HG03095 (cell line): ENCODE results near the gene ZFAND3.
"Not testable (repeated sequence)": the region's sequence is repeated elsewhere in the genome, so short reads cannot be mapped to it uniquely, and the experiment has no call there.

Experiments used
- ATAC-seq: cut with Tn5 transposase; IDR thresholded peaks from one replicate; pipeline ENCODE4 v1.9.1; 2021; ENCODE audit warnings: moderate library complexity; ENCODE audit not compliant: unreplicated experiment

Gene ZFAND3

DNA sequence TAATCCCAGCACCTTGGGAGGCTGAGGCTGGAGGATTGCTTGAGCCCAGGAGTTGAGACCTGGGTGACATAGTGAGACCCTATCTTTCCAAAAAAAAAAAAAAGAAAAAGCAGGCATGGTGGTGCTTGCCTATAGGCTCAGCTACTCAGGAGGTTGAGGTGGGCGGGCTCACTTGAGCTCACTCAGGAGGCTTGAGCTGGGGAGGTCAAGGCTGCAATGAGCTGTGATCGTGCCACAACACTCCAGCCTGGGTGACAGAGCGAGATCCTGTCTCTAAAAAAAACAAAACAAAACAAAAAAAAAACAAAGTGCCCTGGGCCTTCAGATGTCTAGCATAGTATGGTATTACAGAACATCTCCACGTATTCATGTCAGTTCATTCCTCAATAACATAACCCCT is 42.9 kb downstream of the ZFAND3 start:
- no peak for ATAC-seq

DNA sequence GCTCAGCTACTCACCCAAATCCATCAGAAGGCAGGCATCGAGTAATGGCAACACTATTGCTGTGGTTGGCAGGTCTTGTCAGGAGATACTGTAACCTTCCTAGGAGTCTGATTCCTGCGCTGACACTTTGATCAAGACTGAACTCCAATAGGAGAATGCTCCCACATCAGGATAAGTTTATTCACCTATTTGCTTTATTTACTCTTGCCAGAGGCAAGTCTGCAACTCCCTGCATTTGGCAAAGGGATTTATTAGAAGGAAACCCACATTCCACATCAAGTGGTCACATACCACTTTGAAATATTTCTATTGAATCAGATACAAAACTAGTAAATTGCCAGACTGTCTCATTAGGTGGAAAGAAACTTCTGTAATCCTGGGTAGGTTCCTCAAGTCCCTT is 43.5 kb downstream of the ZFAND3 start:
- no peak for ATAC-seq

DNA sequence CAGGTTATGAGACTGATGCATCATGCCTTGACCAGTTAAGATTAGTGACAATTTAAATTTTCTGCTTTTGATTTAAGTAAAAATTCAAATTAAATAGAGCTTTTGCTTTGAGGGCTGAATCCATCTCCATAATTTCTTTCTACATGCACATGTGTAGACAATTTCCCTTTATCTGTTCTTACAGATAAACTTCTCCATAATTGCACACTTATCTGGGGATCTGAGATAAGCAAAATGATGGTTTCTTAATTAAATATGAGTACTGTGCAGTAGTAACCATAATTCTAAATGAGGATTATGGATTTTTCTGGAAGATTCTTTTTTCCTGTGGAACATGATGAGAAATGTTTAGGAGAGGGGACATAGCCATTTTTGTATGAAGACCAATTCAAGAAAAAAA is 44.7 kb downstream of the ZFAND3 start:
- ATAC-seq = no peak

DNA sequence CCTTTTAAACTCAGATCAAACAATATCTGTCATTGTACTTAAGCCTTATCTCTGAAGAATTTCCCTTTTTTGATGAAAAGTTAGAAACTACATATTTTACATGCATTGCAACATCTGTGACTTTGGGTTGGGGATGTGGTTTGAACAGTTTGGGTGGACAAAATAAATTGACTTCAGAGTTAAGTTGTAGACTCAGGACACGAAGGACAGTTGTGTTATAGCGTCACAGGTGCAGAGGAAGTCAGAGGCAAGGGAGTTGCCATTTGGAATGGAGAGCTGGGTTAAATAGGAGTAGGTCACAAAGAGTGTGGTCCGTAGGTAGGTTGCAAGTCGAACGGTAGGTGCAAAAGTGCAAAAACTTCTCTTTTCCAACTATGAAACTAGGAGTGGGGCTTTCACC is 46.0 kb downstream of the ZFAND3 start:
- ATAC-seq = no peak

DNA sequence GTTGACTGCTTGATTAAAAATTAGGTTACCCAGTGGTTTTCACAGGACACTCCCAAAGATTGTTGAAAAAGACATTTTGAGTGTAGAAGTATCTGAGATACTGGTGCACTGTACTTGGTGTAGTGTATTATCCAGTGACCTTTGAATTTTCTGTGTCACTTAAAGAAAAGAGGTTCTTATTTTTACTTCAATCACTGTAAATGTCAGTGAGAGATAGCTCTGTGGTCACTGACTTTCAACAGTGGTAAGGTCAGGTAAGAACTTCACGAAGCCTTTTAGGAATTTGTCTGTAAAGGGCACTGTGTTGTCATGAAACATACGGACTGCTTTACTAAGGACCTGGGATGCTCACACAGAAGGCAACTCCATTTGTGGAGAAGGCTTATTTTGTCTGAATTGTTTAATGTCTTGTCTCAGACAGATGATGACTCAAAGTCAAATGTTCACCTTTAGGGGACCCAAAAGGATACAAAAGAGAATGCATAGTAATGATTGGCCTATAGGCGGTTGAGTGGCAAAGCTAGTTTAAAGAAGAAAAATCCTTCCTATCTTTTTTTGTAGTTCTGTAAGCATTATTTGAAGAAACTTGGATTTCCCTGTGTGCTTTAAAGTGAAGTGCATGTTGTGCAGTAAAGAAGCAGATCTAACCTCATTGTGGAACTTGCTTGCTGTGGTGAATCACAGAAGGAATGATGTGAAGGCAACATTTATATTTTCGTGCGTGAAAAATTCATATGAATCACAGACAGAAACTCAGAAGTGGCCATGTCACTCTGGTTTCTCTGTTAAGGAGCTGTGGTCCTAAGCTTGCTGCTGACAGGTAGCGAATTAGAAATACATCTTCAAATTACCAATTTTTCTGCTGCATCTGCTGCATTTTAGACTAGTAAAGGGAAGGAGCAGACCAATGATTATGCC is 47.3 kb downstream of the ZFAND3 start:
- ATAC-seq = no peak

DNA sequence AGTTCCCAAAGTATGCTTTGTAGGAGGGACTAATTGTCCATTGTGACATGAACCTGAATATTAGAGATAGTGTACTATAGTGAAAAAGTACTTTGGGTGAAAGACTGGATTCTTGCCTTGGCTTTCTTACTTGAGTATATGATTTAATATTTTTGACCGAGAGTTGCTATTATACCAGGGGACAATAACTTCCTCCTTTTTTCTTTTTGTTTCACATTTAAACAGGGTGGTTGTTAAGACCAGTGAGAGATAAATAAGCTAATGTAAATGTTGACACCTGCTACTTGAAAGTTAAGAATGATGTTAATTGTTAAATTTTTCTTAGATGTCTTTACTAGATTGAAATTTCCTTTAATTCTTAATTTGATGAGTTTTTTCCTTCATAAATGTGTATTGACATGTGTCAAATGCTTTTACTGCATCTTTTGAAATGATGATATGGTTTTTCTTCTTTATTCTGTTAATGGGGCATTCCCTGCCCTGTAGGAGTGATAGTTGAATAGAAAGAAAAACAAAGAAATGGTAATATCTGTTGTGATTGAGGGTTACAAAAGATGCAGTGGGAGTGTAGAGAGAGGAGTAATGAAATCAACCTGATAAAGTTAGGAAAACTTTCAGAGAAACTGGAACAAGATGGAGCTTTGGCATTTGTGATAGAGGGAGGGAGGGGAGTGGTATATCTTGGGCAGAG is 48.4 kb downstream of the ZFAND3 start:
- ATAC-seq = no peak

DNA sequence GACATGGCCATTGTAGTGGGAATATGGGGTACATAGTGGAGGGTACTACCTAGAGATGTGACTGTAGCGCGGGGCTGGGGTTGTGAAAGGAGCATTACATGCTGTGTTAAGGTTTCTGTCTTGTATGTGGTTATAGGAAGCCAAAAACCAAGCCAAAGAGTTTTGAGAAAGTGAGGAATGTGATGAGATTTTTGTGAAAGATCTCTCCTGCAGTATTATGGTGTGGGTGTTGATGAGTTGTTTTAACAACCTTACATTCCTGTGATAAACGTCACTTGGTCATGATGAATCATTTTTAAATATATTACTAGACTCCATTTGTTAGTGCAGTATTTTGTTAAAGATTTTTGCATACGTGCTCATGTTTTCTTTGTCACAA is 48.9 kb downstream of the ZFAND3 start:
- no peak for ATAC-seq

DNA sequence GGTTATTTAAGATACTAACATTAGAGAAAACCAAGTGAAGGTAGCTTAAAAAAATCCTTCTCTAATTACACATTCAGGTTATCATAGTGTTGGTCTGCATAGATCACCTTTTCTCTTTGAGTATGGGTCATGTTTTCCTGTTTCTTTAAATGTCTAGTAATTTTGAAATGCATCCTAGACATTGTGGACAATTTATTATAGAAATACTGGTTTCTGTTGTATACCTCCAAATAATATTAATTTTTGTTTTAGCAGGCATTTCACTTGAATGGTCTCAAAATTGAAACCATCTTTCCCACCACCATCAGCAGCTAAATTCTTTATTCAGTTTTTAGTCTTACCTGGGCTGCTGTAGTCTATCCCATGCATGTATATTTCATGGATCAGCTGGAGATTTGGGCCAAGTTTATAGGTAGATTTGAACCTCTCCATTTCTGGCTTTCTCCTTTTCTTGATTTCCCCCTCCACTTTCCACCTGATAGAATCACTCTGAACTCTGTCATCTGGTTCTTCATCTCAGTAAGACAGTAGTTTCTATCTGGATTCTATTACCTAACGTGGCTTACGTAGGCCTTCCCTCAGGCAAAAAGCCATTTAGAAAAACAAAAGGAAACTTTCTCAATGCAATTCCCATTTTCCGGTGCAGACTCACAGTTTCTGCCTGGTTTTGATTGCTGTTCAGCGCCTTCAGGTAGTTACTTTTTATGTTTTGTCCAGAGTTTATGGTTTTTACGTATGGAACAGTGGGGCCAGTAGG is 52.3 kb downstream of the ZFAND3 start:
- no peak for ATAC-seq

DNA sequence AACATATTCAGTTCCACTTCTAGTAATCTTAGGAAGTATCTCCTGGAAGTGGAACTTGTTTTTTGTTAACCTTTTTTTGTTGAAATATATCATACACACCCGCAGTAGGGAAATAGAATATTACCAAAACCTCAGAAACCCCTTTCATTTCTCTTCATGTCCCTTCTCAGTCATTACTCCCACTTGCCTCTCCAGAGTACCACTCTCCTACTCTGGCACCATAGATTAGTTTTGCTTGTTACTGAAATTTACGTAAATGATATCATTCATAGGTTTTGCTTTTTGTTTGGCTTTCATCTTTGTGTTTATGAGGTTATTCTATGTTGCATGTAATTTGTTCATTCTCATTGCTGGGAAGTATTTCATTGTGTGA is 52.8 kb downstream of the ZFAND3 start:
- ATAC-seq = no peak

DNA sequence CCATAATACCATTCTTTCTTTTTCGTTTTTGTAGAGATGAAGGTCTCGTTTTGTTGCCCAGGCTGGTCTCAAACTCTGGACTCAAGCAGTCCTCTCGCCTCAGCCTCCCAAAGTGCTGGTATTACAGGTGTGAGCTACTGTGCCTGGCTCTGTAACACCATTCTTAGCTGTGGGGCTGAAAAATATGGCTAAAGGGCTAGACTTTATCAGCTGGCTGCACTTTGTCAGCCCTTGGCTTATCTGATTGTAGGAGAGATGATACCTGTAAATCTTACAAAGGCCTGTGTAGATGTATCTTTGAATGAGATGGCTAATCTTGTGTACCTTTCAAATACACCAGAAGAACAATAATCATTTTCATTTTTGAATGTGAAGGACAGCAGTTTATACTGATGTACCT is 55.2 kb downstream of the ZFAND3 start:
- ATAC-seq = no peak

DNA sequence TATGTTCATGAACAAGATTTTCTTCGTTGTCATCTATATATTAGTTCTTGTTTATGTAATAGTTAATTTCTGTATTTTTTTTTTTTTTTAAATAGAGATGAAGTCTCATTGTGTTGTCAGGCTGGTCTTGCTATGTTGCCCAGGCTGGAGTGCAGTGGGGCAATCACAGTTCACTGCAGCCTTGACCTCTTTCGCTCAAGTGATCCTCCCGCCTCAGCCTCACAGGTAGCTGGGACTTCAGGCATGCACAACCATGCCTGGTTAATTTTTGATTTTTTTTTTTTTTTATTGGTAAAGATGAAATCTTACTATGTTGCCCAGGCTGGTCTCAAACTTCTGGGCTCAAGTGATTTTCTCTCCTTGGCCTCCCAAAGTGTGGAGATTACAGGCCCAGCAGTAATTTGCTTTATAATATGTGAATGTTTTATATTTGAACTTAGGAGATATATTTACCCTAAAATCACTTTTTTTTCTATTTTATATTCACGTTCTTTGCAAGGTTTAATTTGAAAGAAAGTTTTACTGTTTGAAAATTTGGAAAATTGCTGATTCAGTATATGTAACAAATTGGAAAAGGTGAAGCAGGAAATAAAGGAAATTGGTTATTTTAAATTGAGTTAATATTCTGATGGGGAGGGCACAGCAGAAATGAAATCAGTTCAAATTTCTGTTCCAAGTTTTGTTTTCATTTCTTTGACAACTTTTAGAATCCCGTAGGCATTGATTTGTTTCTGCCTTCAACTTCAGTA is 56.2 kb downstream of the ZFAND3 start:
- ATAC-seq = no peak

DNA sequence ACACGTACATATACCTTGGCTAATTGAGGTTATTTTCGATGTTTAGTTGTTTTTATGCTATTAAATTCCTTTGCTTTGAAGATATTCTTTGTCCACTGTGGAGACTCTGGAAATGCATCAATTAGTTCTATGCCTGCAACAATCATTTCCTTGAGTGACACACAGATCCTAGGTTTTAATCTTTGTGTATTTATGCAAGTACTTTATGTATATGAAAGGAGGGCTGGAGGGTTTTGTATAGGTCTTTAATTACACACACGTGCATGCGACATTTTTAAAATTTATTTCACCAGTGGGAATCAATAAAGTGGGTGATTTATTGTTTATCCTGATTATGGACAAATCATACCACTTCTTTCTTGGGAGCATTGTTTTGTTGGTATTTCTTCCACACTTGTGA is 57.3 kb downstream of the ZFAND3 start:
- no peak for ATAC-seq

DNA sequence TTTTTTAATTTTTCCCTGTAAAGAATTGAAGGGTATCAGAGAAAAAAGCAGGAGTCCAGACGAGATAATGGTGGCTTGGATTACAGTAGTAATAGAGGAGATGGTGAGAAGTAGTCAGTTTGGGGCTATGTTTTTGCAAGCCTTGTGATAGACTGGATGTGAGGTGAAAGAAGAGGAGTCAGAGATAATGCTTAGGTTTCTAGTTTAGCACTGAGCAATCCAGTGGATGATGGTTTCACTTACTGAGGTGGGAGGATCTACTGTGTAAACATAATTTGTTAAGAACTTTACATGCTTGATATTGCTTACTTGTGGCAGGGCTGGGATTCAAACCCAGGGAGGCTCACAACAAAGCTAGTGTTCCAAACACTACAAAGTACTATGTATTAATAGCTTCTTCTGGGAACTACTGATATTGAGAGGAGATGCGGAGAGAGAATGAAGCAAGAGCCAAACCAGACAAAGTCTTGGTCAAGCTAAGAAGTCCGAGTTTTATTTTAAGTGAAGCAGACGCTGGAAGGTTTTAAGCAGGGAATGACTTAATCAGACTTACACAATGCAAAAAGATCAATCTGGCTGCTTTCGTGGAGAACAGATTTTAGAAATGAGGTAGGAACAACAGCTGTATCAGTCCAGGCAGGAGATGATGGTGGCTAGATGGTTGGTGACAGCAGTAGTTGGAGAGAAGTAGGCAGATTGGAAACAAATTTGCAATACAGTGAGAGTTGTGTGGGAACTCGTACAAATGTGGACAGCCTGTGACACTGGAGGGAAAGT is 58.0 kb downstream of the ZFAND3 start:
- ATAC-seq = no peak

DNA sequence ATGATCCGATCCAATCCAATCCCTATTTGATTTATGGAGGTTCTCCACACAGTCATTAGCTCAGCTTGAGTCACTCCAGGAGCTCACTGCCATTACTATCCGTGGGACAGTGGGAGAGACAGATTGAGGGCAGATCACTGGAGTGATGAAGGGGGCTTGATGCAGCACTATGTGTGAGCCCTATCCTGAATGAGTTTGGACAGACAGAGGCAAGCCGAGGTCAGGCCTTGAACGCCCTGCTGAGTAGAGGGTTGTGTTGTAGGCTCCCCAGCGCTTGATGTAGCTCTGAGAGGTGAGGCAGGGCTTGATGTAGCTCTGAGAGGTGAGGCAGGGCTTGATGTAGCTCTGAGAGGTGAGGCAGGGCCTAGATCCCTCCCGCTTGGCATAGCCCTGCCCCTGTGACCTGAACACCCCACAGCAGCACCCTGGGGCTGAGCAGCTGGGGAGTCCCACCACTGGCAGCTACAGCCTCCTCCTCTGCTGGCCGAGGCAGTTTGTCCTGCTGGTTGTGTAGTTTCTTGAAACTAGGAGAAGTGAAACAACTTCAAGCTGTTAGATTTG is 58.7 kb downstream of the ZFAND3 start:
- no peak for ATAC-seq

DNA sequence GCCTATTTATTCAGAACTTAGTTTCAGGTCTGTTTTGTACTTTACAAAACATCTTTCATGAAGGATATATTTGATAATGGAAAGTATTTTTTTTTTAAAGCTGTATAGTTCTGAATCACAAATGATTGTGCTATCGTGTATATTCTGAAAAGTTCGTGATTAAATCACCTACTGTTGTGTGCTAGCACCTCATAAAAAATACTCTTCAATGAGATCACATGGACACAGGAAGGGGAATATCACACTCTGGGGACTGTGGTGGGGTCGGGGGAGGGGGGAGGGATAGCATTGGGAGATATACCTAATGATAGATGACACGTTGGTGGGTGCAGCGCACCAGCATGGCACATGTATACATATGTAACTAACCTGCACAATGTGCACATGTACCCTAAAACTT is 61.1 kb downstream of the ZFAND3 start:
- not testable (repeated sequence) for ATAC-seq

DNA sequence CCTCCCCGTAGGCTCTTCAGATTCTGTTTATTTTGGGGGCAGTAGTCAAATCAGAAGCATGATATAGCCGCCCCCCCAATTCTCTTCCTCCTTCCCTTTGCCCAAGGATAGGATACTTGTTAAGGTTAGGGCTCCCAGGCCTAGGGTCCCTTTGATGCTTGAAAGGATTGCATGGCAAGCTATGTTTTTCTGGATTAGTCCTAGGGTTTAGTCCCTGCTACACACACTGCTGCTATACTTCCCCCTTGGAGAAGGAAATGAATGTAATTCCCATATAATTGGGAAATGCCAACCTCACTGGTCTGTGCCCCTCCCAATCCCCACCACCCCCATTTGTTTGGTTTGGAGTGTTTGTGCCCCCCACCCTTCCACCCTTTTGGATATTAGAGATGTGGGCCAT is 62.8 kb downstream of the ZFAND3 start:
- ATAC-seq = no peak

DNA sequence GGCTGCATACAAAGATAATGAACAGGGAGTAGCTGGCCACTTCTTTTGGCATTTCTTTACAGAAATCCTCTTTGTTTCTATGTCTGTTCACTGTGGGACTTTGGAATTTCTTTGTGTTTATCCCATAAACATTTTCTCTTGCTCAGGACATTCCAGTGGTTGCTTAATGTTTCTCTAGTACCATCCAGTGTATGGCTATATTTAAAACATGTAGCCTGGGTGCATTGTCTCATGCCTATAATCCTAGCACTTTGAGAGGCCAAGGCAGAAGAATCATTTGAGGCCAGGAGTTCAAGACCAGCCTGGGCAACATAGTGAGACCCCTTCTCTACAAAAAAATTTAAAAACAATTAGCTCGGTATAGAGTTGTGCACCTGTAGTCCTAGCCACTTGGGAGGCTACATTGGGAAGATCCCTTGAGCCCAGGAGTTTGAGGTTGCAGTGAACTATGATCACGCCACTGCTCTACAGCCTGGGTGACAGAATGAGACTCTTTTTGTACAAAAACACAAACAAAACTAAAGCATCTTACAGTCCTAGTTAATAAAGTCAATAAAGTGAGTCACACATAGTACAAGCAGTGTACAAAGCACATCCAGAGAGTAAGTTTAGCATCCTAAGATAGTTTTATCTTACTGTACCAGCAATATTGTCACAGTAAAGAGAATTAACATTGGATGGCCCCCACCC is 63.3 kb downstream of the ZFAND3 start:
- ATAC-seq = no peak

DNA sequence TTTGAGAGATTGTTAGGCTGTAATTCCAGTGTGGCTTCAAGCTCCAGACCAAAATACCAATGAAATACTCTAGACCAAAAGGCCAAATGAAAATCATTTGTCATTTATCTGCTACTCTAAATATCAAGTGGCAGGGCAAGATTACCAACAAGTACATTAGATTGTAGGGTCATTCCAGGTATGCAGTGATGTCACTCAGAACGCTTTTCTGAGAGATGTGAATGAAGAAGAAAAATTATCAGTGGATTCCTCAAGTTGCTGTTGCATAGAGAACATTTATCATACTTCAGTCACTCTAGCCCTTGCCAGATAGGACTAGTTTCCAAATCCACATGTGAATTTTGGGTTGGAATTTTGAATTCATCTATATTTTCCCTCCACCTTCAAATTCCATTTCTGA is 65.0 kb downstream of the ZFAND3 start:
- ATAC-seq = no peak

DNA sequence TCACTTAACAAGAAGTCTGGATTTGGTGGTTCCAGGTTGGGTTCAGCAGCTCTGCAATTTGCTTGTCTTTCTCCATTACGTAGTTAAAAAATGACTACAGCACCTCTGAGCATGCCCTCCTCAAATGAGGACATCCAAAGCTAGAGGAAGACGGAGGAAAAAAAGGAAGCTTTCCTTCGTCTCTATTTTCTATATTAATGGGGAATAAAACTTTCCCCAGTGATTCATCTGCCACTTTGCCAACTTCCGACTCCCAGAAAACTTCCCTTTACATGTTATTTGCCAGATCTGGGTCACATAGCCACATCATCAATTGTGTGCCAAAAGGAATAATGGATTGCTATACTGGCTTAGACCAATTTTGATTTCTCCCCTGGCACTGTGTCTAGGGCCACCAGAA is 69.5 kb downstream of the ZFAND3 start:
- no peak for ATAC-seq
